Fibroblast of lung (primary cell): ENCODE measurements around the gene WDR46.

Source experiments
- CTCF ChIP-seq, 2 donors: IDR thresholded peaks in 1 of 2; conservative IDR thresholded peaks in 1 of 2; 1 replicate in 1 of 2; 2 replicates in 1 of 2; pipeline ENCODE4 v1.5.1; 2011 to 2012; ENCODE audit warnings: low read length in 2 of 2, control low read depth in 1 of 2, inconsistent platforms in 1 of 2, low read depth in 1 of 2, mild to moderate bottlenecking in 1 of 2
- EZH2 ChIP-seq: IDR thresholded peaks from 2 replicates; pipeline ENCODE4 v1.5.1; 2012; ENCODE audit warnings: low read length, control low read depth, mild to moderate bottlenecking; ENCODE audit errors: missing control alignments

- TF ChIP-seq CTCF (conservative IDR thresholded peaks at IDR 0.05 in 1 of 2, IDR thresholded peaks at IDR 0.05 in 1 of 2; ENCODE audit: low read depth in 1 of 2, low read length in 2 of 2), result no peak
- no peak for TF ChIP-seq EZH2
These were observed 40.0 kb upstream of the WDR46 start for GRCh38 chr6:33329058-33329457.
